ENCODE results near the gene LYL1.
"Not testable (repeated sequence)": the region's sequence is repeated elsewhere in the genome, so short reads cannot be mapped to it uniquely, and the experiment has no call there.

The LYL1 gene

GRCh38 chr19:13102666-13103580, at the start of gene LYL1:
TSS of gene LYL1 (minus strand) at chr19:13102858. CDS start at chr19:13101171, 1,687 bp downstream.
- peak within 1 kb of the TSS; percentile 6 for H3K4me3 ChIP-seq (ENCODE audit: control insufficient read depth, low read depth, low read length)
- TF ChIP-seq CTCF (conservative IDR thresholded peaks at IDR 0.05; ENCODE audit: control insufficient read depth, insufficient read depth, low read depth, low read length), result no peak
- DNase-seq (ENCODE audit: low read depth), result no peak

DNA sequence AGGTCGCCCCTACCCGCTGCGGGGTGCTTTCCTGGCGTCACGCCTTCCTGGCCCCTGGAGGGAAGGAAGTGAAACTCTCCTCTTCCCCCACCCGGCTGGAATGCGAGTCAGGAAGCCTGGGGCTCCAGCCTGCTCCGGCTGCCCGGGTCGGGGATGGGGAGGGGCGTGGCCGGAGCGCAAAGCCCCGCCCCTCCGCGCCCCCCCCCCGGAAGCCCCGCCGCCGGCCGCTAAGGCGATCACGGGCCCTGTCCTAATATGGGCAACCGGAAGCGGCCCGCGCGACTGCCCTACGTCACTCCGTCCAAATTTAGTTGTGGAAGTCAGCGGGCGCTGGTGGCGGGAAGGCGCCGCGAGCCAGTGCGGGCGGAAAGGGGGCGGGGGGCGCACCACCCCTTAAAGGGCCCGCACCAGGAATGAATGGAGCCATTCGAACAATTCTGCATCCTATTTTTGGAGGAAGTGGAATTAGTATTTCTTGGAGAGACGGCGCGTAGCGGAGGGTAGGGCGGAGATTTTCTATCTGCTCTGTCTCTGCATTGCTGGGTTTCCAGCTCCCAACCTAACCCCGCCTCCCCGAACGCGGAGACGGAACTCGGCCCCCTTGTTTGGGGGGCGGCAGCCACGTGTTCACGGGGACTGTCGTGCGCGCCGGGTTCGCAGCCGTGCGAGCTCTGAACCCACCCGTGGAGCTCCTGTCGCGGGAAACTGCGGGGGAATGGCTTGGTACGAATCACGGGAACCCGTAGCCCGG, 49.1 kb upstream of the LYL1 start:
- DNase-seq (ENCODE audit: low read depth), result peak; percentile 95
- TF ChIP-seq CTCF (conservative IDR thresholded peaks at IDR 0.05; ENCODE audit: control insufficient read depth, insufficient read depth, low read depth, low read length), result no peak
- peak overlapping the region; percentile 98 for H3K4me3 ChIP-seq (ENCODE audit: control insufficient read depth, low read depth, low read length)

DNA sequence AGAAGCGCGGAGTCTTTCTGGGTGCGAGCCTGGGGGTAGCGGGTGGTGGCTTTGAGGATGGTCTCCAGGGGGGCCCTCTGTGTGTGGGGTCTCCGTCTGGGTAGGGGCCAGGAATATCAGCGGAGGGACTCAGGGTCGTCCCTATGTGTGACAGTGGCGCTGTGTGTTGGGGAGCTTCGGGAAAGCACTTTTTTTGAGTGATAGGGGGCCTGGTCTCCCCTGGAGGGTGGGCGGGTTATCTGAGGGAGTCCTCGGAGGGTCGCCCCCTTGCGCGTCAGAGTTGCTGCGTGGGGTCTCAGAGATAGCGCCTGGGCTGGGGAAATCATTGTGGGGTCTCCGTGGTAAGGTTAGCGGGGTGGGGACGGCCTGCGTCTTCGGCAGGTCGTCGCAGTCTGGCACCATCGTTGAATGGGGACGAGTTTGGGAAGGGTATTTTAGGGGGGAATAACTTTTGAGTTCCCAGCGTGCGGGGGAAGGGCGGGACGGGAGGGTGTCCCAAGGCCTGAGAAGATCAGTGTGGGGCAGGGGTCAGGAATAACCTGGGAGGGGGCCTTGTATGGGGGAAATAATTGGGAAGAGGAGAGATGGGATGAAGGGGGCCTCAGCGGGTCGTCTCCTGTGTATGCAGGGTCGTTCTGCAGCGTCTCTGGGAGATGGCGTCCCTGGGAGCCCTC, 48.4 kb upstream of the LYL1 start:
- no peak for TF ChIP-seq CTCF (conservative IDR thresholded peaks at IDR 0.05; ENCODE audit: control insufficient read depth, insufficient read depth, low read depth, low read length)
- DNase-seq (ENCODE audit: low read depth), result no peak
- peak overlapping the region; percentile 98 for H3K4me3 ChIP-seq (ENCODE audit: control insufficient read depth, low read depth, low read length)

DNA sequence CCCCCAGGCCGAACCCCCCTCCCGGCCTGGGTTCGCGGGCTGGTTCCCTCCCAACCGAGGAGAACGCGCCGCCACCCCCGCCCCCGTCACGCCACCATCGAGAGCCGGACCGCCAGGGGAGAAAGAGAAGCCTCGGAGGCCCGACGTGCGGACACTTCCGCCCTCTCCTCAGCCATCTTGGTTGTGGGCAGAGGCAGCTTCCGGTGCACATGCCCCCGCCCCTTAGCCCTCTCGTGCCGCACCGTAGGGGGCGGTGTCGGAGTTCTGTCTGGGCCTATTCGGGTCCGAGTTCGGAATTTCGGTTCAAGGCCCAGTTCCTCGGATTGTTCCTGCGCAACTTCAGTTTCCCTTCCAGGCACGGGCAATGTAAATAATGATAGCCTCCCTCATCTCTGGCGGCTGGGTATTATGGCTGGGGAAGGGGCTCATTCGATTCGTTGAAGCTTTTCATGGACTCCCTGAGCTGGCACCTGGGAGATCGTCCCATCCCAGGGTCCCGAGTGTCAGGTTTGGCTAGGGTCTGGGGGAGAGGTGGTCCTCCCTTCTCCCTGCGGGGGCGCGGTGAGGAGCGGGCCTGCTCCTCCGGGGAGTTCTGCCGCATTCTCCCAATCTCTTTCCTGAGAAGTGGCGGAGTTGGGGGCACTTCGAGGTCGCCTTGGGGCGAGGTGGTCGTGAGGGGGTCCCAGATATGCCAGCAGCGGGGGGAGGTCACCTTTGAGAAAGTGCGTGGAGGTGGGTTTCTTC, 47.7 kb upstream of the LYL1 start, which contains the start of the genes IER2 and STX10:
IER2 (plus strand) TSS at position 225 of the 744 bp plus-strand sequence. CDS start 2,776 bp downstream, outside the sequence.
STX10 (minus strand) TSS at position 189 of the 744 bp plus-strand sequence. CDS start 202 bp downstream, outside the sequence.
- peak; percentile 92 for DNase-seq (ENCODE audit: low read depth)
- peak within 1 kb of the TSS; percentile 98 for H3K4me3 ChIP-seq (ENCODE audit: control insufficient read depth, low read depth, low read length)

DNA sequence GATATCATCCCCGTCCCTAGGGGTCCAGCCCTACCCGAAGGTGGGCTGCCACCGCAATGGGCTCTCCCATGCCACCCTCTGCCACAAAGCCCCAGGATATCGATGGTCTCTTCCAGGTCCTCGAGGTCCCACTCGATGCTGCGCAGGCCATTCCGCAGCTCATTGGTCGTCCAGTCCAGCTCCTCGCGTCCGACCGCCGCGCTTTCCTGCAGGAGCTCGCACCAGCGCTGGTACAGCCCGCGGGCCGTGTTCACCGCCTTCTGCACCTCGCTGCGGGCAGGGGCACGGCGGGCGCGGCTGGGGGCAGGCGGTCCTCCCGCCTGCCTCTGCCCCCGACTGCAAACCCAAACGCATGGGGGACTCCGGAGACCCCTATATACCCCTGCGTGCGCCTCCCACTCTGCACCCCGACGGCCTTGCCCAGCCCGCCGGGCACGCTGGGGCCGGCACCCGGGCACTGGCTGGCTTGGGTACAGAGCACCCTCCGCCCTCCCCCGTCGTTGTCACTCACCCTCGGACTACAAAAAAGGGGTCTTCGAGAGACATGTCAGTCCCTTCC, 47.0 kb upstream of the LYL1 start:
- peak overlapping the region; percentile 98 for H3K4me3 ChIP-seq (ENCODE audit: control insufficient read depth, low read depth, low read length)
- TF ChIP-seq CTCF (conservative IDR thresholded peaks at IDR 0.05; ENCODE audit: control insufficient read depth, insufficient read depth, low read depth, low read length), result no peak
- DNase-seq (ENCODE audit: low read depth), result no peak

More for the DNA sequence above, 47.7 kb upstream of the LYL1 start, which contains the start of the genes IER2 and STX10:
- peak; percentile 38 for TF ChIP-seq CTCF (conservative IDR thresholded peaks at IDR 0.05; ENCODE audit: control insufficient read depth, insufficient read depth, low read depth, low read length)

DNA sequence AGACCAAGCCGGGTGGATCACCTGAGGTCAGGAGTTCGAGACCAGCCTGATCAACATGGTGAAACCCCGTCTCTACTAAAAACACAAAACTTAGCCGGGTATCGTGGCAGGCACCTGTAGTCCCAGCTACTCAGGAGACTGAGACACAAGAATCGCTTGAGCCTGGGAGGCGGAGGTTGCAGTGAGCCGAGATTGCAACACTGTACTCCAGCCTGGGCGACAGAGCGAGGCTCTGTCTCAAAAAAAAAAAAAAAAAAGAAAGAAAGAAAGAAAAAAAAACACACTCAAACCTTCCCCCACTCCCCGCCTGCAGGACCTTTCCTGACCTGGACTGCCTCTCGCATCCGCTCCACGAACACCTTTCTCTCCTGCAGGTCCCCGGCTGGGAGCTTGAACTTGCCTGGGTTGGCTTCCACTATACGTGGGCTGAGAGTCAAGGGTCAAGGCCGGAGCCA, 46.5 kb upstream of the LYL1 start:
- H3K4me3 ChIP-seq (ENCODE audit: control insufficient read depth, low read depth, low read length), result peak overlapping the region; percentile 98
- DNase-seq (ENCODE audit: low read depth), result not testable (repeated sequence)
